HepG2 (cell line): ENCODE data around the gene OSBPL8.

Source experiments
- CEBPB ChIP-seq: IDR thresholded peaks from 2 replicates; pipeline ENCODE4 v1.6.1; 2011; ENCODE audit warnings: low read depth, low read length, improper control_type of control experiment, borderline replicate concordance
- CTCF ChIP-seq: sonication (generic); formaldehyde crosslinking; IDR thresholded peaks from 2 replicates; pipeline ENCODE4 v1.5.0; 2020; ENCODE audit warnings: mild to moderate bottlenecking, missing genetic modification reagents, moderate library complexity
- PHF5A ChIP-seq: IDR thresholded peaks from one replicate; pipeline ENCODE4 v1.6.1; 2018; ENCODE audit warnings: low read depth, missing genetic modification reagents; ENCODE audit not compliant: unreplicated experiment
- POLR2A ChIP-seq, 2 experiments: IDR thresholded peaks; 2 replicates each; pipeline ENCODE4 v1.6.1; 2011; ENCODE audit warnings: low read depth in 2 of 2, low read length in 2 of 2, mild to moderate bottlenecking in 1 of 2, moderate library complexity in 1 of 2; ENCODE audit not compliant: insufficient read depth in 1 of 2
- PRMT3 ChIP-seq: sonication (generic); formaldehyde crosslinking; IDR thresholded peaks from 2 replicates; pipeline ENCODE4 v1.8.1; 2022; ENCODE audit warnings: low read depth, mild to moderate bottlenecking, moderate library complexity, missing genetic modification reagents, borderline replicate concordance
- TEAD2 ChIP-seq: sonication (generic); formaldehyde crosslinking; IDR thresholded peaks from 2 replicates; pipeline ENCODE4 v1.9.0; 2021; ENCODE audit warnings: missing genetic modification reagents
- TFE3 ChIP-seq: IDR thresholded peaks from 2 replicates; pipeline ENCODE4 v1.6.1; 2016
- ZBTB1 ChIP-seq: sonication (generic); formaldehyde crosslinking; IDR thresholded peaks from 2 replicates; pipeline ENCODE4 v1.4.0; 2020; ENCODE audit warnings: missing genetic modification reagents, borderline replicate concordance
- ZBTB20 ChIP-seq: sonication (generic); formaldehyde crosslinking; IDR thresholded peaks from 2 replicates; pipeline ENCODE4 v1.8.1; 2023; ENCODE audit warnings: missing genetic modification reagents, low read depth, mild to moderate bottlenecking, borderline replicate concordance
- ZNF484 ChIP-seq: sonication (generic); formaldehyde crosslinking; IDR thresholded peaks from 2 replicates; pipeline ENCODE4 v1.5.1; 2020; ENCODE audit warnings: mild to moderate bottlenecking, low read depth, missing genetic modification reagents, borderline replicate concordance
- ZNF607 ChIP-seq: sonication (generic); formaldehyde crosslinking; IDR thresholded peaks from 2 replicates; pipeline ENCODE4 v1.5.1; 2020; ENCODE audit warnings: missing genetic modification reagents, mild to moderate bottlenecking, borderline replicate concordance
- TF ChIP-seq, protein P1 (sequence below): sonication (generic); formaldehyde crosslinking; IDR thresholded peaks from 2 replicates; pipeline ENCODE4 v1.5.1; 2020; ENCODE audit warnings: mild to moderate bottlenecking, missing genetic modification reagents

DNA sequence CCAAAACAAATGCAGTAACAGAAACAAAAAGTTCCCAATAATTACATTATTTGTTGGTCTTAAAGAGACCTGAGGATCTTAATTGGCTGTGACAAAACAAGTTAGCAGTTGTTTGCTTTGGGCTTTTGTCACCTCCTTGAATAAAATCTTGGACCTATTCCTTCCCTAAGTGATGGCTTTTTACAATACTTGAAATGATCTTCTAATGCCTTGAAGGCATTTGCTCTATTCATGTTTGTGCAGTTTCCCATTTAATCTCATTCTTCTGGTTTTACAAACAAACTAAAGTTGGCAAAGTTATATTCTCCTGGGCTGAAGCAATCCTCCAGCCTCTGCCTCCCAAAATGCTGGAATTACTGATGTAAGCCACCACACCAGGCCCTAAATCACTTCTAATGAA is 98.8 kb downstream of the OSBPL8 start:
- TF ChIP-seq CTCF (CRISPR knock-in tag) (no peak), PRMT3 (no peak), TEAD2 (CRISPR knock-in tag) (no peak), ZNF607 (CRISPR knock-in tag) (no peak), ZBTB1 (CRISPR knock-in tag) (no peak), PHF5A (CRISPR knock-in tag) (no peak), ZNF484 (CRISPR knock-in tag) (no peak), TFE3 (CRISPR knock-in tag) (no peak), CEBPB (no peak), ZBTB20 (CRISPR knock-in tag) (no peak), POLR2A (IDR thresholded peaks at IDR 0.05; ENCODE audit: insufficient read depth in 1 of 2, low read depth in 2 of 2, low read length in 2 of 2) (no peak)
- TF ChIP-seq, protein P1, sequence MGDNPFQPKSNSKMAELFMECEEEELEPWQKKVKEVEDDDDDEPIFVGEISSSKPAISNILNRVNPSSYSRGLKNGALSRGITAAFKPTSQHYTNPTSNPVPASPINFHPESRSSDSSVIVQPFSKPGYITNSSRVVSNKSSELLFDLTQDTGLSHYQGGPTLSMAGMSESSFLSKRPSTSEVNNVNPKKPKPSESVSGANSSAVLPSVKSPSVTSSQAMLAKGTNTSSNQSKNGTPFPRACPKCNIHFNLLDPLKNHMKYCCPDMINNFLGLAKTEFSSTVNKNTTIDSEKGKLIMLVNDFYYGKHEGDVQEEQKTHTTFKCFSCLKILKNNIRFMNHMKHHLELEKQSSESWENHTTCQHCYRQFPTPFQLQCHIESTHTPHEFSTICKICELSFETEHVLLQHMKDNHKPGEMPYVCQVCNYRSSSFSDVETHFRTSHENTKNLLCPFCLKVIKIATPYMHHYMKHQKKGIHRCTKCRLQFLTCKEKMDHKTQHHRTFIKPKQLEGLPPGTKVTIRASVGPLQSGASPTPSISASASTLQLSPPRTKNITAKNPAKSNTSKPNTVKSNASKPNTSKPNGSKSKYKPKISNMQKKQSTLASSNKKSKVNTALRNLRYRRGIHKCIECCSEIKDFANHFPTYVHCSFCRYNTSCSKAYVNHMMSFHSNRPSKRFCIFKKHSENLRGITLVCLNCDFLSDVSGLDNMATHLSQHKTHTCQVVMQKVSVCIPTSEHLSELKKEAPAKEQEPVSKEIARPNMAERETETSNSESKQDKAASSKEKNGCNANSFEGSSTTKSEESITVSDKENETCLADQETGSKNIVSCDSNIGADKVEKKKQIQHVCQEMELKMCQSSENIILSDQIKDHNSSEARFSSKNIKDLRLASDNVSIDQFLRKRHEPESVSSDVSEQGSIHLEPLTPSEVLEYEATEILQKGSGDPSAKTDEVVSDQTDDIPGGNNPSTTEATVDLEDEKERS, result no peak
